H1 (cell line): Measurements from ENCODE around the gene RARRES1. TPM values are rescaled to one million over a fixed set of nuclear protein-coding genes. Genes with fewer than 3 reads are reported as not detected.

ENCODE experiments used
- CTCF ChIA-PET: fragments of 300-600 bp; sonication (Branson Sonifier 250); formaldehyde crosslinking; loops from one replicate; lab custom pipeline; 2021; ENCODE audit not compliant: partially characterized antibody; lab: Charles Lee
- POLR2A ChIA-PET: fragments of 300-600 bp; sonication (Branson Sonifier 250); formaldehyde crosslinking; loops from one replicate; lab custom pipeline; 2021; ENCODE audit warnings: inconsistent platforms; ENCODE audit not compliant: partially characterized antibody; lab: Charles Lee
- DNase-seq, 2 experiments: peaks; one replicate each; pipeline versions ENCODE4 v3.0.0 to v3.0.0-alpha.2; 2010 to 2022; ENCODE audit warnings: low spot score in 2 of 2, low read depth in 1 of 2, mixed read lengths in 1 of 2
- FAIRE-seq: peaks from 2 replicates; lab custom pipeline; 2011; peaks lifted over from hg19 to GRCh38; lab: Jason Lieb, UNC
- H2AFZ ChIP-seq: 2 replicates; pipeline ENCODE4 v1.8.1; 2012; ENCODE audit warnings: low read length, inconsistent platforms
- H2AK5ac ChIP-seq: 2 replicates; pipeline ENCODE4 v1.6.1; 2013; ENCODE audit warnings: low read depth, low read length
- H2BK120ac ChIP-seq: replicated peaks from 2 replicates; pipeline ENCODE3; 2013; ENCODE audit warnings: low read depth, low read length, inconsistent platforms
- H2BK12ac ChIP-seq: 2 replicates; pipeline ENCODE4 v1.6.1; 2013; ENCODE audit warnings: low read depth, low read length
- H2BK15ac ChIP-seq: 2 replicates; pipeline ENCODE4 v1.6.1; 2013; ENCODE audit warnings: low read length
- H2BK20ac ChIP-seq: 2 replicates; pipeline ENCODE4 v1.6.1; 2013; ENCODE audit warnings: low read length
- H2BK5ac ChIP-seq: 2 replicates; pipeline ENCODE4 v1.6.1; 2013; ENCODE audit warnings: low read depth, low read length
- H3K14ac ChIP-seq: 2 replicates; pipeline ENCODE4 v1.6.1; 2013; ENCODE audit warnings: inconsistent platforms; ENCODE audit not compliant: insufficient read length
- H3K18ac ChIP-seq: 2 replicates; pipeline ENCODE4 v1.6.1; 2013; ENCODE audit warnings: low read length; ENCODE audit errors: extremely low read depth
- H3K23ac ChIP-seq: 2 replicates; pipeline ENCODE4 v1.6.1; 2013; ENCODE audit warnings: inconsistent platforms; ENCODE audit not compliant: insufficient read length
- H3K23me2 ChIP-seq: 2 replicates; pipeline ENCODE4 v1.6.1; 2013; ENCODE audit warnings: low read depth, low read length
- H3K27ac ChIP-seq: 2 replicates; pipeline ENCODE4 v1.6.1; 2011; ENCODE audit warnings: low read depth, low read length, inconsistent platforms
- H3K27me3 ChIP-seq, 4 experiments: replicated peaks in 1 of 4; 1 replicate in 1 of 4; 2 replicates in 3 of 4; pipeline versions ENCODE4 v1.6.1 to v1.8.1; 2011 to 2013; ENCODE audit warnings: low read length in 3 of 4, mild to moderate bottlenecking in 3 of 4, inconsistent platforms in 2 of 4, mixed read lengths in 2 of 4, moderate library complexity in 1 of 4; ENCODE audit not compliant: control insufficient read depth in 3 of 4, insufficient read depth in 3 of 4; ENCODE audit errors: extremely low read depth in 1 of 4
- H3K36me3 ChIP-seq, 4 experiments: 2 replicates each; pipeline versions ENCODE4 v1.6.1 to v1.8.1; 2011 to 2013; ENCODE audit warnings: mild to moderate bottlenecking in 4 of 4, low read length in 3 of 4, moderate library complexity in 2 of 4, control low read depth in 1 of 4, inconsistent platforms in 1 of 4; ENCODE audit not compliant: insufficient read depth in 4 of 4, control insufficient read depth in 2 of 4
- H3K4ac ChIP-seq: replicated peaks from 2 replicates; pipeline ENCODE3; 2013; ENCODE audit warnings: low read length, low read depth, mixed read lengths, inconsistent platforms; ENCODE audit not compliant: insufficient read length
- H3K4me1 ChIP-seq, 4 experiments: replicated peaks in 1 of 4; 1 replicate in 1 of 4; 2 replicates in 3 of 4; pipeline versions ENCODE4 v1.6.1 to v1.8.1; 2011 to 2013; ENCODE audit warnings: low read length in 3 of 4, inconsistent platforms in 2 of 4, mixed read lengths in 1 of 4; ENCODE audit not compliant: insufficient read depth in 4 of 4, control insufficient read depth in 3 of 4
- H3K4me2 ChIP-seq, 2 experiments: 2 replicates each; pipeline versions ENCODE4 v1.6.1 to v1.8.1; 2011 to 2013; ENCODE audit warnings: low read depth in 2 of 2, low read length in 2 of 2, control low read depth in 1 of 2, inconsistent platforms in 1 of 2, mild to moderate bottlenecking in 1 of 2; ENCODE audit not compliant: insufficient read depth in 1 of 2
- H3K4me3 ChIP-seq, 4 experiments: fragments of 200-600, 300-600 bp in 1 of 4; sonication (generic), shearing (Covaris generic), sonication (Bioruptor Twin) in 1 of 4; 2 replicates each; pipeline versions ENCODE4 v1.5.1 to v1.8.1; 2011 to 2016; ENCODE audit warnings: low read length in 4 of 4, low read depth in 3 of 4, control low read depth in 2 of 4, inconsistent platforms in 2 of 4, mild to moderate bottlenecking in 2 of 4, mixed read lengths in 1 of 4, moderate library complexity in 1 of 4; ENCODE audit not compliant: insufficient read depth in 2 of 4; ENCODE audit errors: extremely low read depth in 1 of 4
- H3K56ac ChIP-seq: replicated peaks from 2 replicates; pipeline ENCODE3; 2013; ENCODE audit warnings: low read depth, mild to moderate bottlenecking, mixed read lengths, low read length, inconsistent platforms; ENCODE audit not compliant: insufficient read length
- H3K79me1 ChIP-seq: 2 replicates; pipeline ENCODE4 v1.6.1; 2013; ENCODE audit warnings: low read depth, low read length, control low read depth
- H3K79me2 ChIP-seq, 2 experiments: 2 replicates each; pipeline versions ENCODE4 v1.6.1 to v1.8.1; 2012 to 2013; ENCODE audit warnings: low read length in 2 of 2, mild to moderate bottlenecking in 2 of 2, inconsistent platforms in 1 of 2; ENCODE audit not compliant: insufficient read depth in 2 of 2, control insufficient read depth in 1 of 2
- H3K9ac ChIP-seq, 4 experiments: replicated peaks in 1 of 4; 1 replicate in 1 of 4; 2 replicates in 3 of 4; pipeline versions ENCODE4 v1.6.1 to v1.8.1; 2011 to 2013; ENCODE audit warnings: low read depth in 3 of 4, low read length in 3 of 4, control low read depth in 2 of 4, mild to moderate bottlenecking in 2 of 4, moderate library complexity in 2 of 4, inconsistent platforms in 1 of 4; ENCODE audit errors: extremely low read depth in 1 of 4
- H3K9me3 ChIP-seq, 2 experiments: 2 replicates each; pipeline versions ENCODE4 v1.6.1 to v1.8.1; 2012 to 2013; ENCODE audit warnings: mild to moderate bottlenecking in 2 of 2, moderate library complexity in 2 of 2, control low read depth in 1 of 2, inconsistent platforms in 1 of 2, low read depth in 1 of 2, low read length in 1 of 2, mixed read lengths in 1 of 2; ENCODE audit not compliant: insufficient read depth in 2 of 2
- H4K20me1 ChIP-seq, 2 experiments: replicated peaks in 1 of 2; 2 replicates each; pipeline versions ENCODE3 to v1.8.1; 2011 to 2013; ENCODE audit warnings: inconsistent platforms in 2 of 2, low read length in 2 of 2, mild to moderate bottlenecking in 1 of 2; ENCODE audit not compliant: insufficient read depth in 2 of 2, control insufficient read depth in 1 of 2
- H4K5ac ChIP-seq: 2 replicates; pipeline ENCODE4 v1.6.1; 2013; ENCODE audit warnings: low read length, low read depth, mixed read lengths, inconsistent platforms; ENCODE audit not compliant: insufficient read length
- H4K8ac ChIP-seq: 2 replicates; pipeline ENCODE4 v1.8.0; 2013; ENCODE audit warnings: mild to moderate bottlenecking, moderate library complexity, low read length, inconsistent platforms; ENCODE audit not compliant: insufficient read depth; ENCODE audit errors: extremely low read depth
- H4K91ac ChIP-seq: replicated peaks from 2 replicates; pipeline ENCODE3; 2013; ENCODE audit warnings: low read length, mixed read lengths, inconsistent platforms; ENCODE audit not compliant: insufficient read length
- ASH2L ChIP-seq: fragments of 200-600, 300-600 bp; sonication (generic); IDR thresholded peaks from one replicate; pipeline ENCODE4 v1.7.1; 2017; ENCODE audit warnings: low read length
- CHD1 ChIP-seq: IDR thresholded peaks from 2 replicates; pipeline ENCODE4 v1.6.1; 2012; ENCODE audit warnings: low read depth, low read length, improper control_type of control experiment
- CREB1 ChIP-seq: IDR thresholded peaks from 2 replicates; pipeline ENCODE4 v1.6.1; 2012; ENCODE audit warnings: inconsistent platforms
- FOSL1 ChIP-seq: IDR thresholded peaks from 2 replicates; pipeline ENCODE4 v1.6.1; 2011; ENCODE audit warnings: mild to moderate bottlenecking, low read depth, low read length, moderate library complexity; ENCODE audit not compliant: insufficient read depth
- GABPA ChIP-seq: IDR thresholded peaks from 2 replicates; pipeline ENCODE4 v1.6.1; 2011; ENCODE audit warnings: mild to moderate bottlenecking, low read length, moderate library complexity, borderline replicate concordance; ENCODE audit not compliant: insufficient read depth
- KDM5A ChIP-seq: fragments of 200-600 bp; IDR thresholded peaks from 2 replicates; pipeline ENCODE4 v1.7.1; 2012; ENCODE audit warnings: mild to moderate bottlenecking, low read length, inconsistent platforms, mixed read lengths
- SIRT6 ChIP-seq: IDR thresholded peaks from one replicate; pipeline ENCODE4 v1.7.1; 2012; ENCODE audit warnings: low read length, inconsistent platforms
- SP1 ChIP-seq: IDR thresholded peaks from 2 replicates; pipeline ENCODE4 v1.6.1; 2011; ENCODE audit warnings: low read depth, low read length
- TBP ChIP-seq: IDR thresholded peaks from 2 replicates; pipeline ENCODE4 v1.6.1; 2011; ENCODE audit warnings: low read depth, low read length, improper control_type of control experiment
- TCF12 ChIP-seq: IDR thresholded peaks from 2 replicates; pipeline ENCODE4 v1.6.1; 2011; ENCODE audit warnings: low read depth, mild to moderate bottlenecking, low read length
- USF2 ChIP-seq: IDR thresholded peaks from 2 replicates; pipeline ENCODE4 v1.6.1; 2011; ENCODE audit warnings: low read length, improper control_type of control experiment
- WGBS, 2 experiments: shearing (Covaris generic) in 1 of 2; methylation state at CpG; one replicate each; pipeline versions ENCODE4 v1.1.6 to v1.1.7; 2013 to 2015; ENCODE audit warnings: low lambda C conversion rate in 2 of 2, mixed read lengths in 2 of 2, inconsistent platforms in 1 of 2, low coverage in 1 of 2, missing lambda C conversion rate in 1 of 2; ENCODE audit not compliant: insufficient replicate concordance in 2 of 2, insufficient coverage in 1 of 2, insufficient read length in 1 of 2; ENCODE audit errors: extremely low coverage in 1 of 2, missing lambda C conversion rate in 1 of 2; 5-methylcytosine and 5-hydroxymethylcytosine counted together
- polyA plus RNA-seq, 7 experiments: library from polyadenylated mRNA; depleted of rRNA in 3 of 7; stranded (reverse) in 5 of 7; unstranded in 2 of 7; fragments of >200 nt in 5 of 7; fragments of 200-250 nt in 2 of 7; gene quantifications; 1 replicate in 5 of 7; 2 replicates in 1 of 7; 4 replicates in 1 of 7; pipeline versions ENCODE4 v1.2.1 to v1.2.3, GENCODE V29; 2011 to 2013; ENCODE audit warnings: missing spikeins in 2 of 7, mixed read lengths in 2 of 7
- total RNA-seq: library from RNA; stranded (reverse); fragmentation: NEBNext Ultra II Directional; extraction: Animal tissue kit (Norgen Biotek cat#: 25700); gene quantifications from 2 replicates; pipeline ENCODE4 v1.2.1, GENCODE V29; 2021

RARRES1 gene
- total and polyA plus RNA-seq, 2 of the 8 experiments (the other 6 are each of a cell fraction or from before 2014, with no cell fraction given): 0.26 to 0.71 TPM

- no peak overlapping the region for H2AFZ ChIP-seq
- H3K36me3 ChIP-seq: peaks cover 0 to 4% (median 1%) of the 10 kb centered on the region in 4 experiments; a peak in 2 of 8 replicates
- no peak overlapping the region for H2BK120ac ChIP-seq
- H3K4ac ChIP-seq: no peak overlapping the region
- DNase-seq: no peak
- ChIA-PET CTCF (interaction anchor here (0.6 to 1.8 kb wide), 3 partner anchors 43 to 1241 kb away, joined by 3 read pairs; no protein-coding TSS in a partner anchor), POLR2A (no interaction called here)
- no peak overlapping the region for H3K18ac ChIP-seq
- no peaks in the 10 kb centered on the region for H3K79me1 ChIP-seq
- no peaks in the 10 kb centered on the region for H3K79me2 ChIP-seq
- WGBS, 2 experiments: 91% methylated on average over 2 of the region's 2 CpGs; no CpG with 5 or more reads in 1 of the 2 experiments
- no peak overlapping the region for H2BK20ac ChIP-seq
- no peak overlapping the region for H4K5ac ChIP-seq
- no peak for TF ChIP-seq CHD1
- no peak for TF ChIP-seq KDM5A
- no peak for TF ChIP-seq SIRT6
- no peak for TF ChIP-seq GABPA
- no peak for TF ChIP-seq USF2
- TF ChIP-seq ASH2L: no peak
- TF ChIP-seq CREB1: no peak
- TF ChIP-seq FOSL1: no peak
- TF ChIP-seq SP1: no peak
- no peak for TF ChIP-seq TCF12
- TF ChIP-seq TBP: no peak
- no peak overlapping the region for H2AK5ac ChIP-seq
- no peaks in the 10 kb centered on the region for H3K4me1 ChIP-seq
- no peak overlapping the region for H2BK15ac ChIP-seq
- no peak overlapping the region for H3K56ac ChIP-seq
- no peaks in the 10 kb centered on the region for H3K27me3 ChIP-seq
- no peak overlapping the region for H2BK12ac ChIP-seq
- H3K4me2 ChIP-seq: no peak overlapping the region
- FAIRE-seq: no peak
- H2BK5ac ChIP-seq: no peak overlapping the region
- no peak overlapping the region for H3K9ac ChIP-seq
- H3K23ac ChIP-seq: no peak overlapping the region
- H3K14ac ChIP-seq: no peak overlapping the region
- no peak overlapping the region for H3K27ac ChIP-seq
- no peak overlapping the region for H3K4me3 ChIP-seq
- no peak overlapping the region for H4K8ac ChIP-seq
- H4K20me1 ChIP-seq: no peaks in the 10 kb centered on the region
- no peaks in the 10 kb centered on the region for H3K9me3 ChIP-seq
- H4K91ac ChIP-seq: no peak overlapping the region
- no peaks in the 10 kb centered on the region for H3K23me2 ChIP-seq
These were observed 51.4 kb downstream of the RARRES1 start for GRCh38 chr3:158680861-158681260.
